ENCODE measurements around the gene ADGRD1.
"Not testable (repeated sequence)": the region's sequence is repeated elsewhere in the genome, so short reads cannot be mapped to it uniquely, and the experiment has no call there.

ADGRD1 gene

GRCh38 chr12:131120831-131121271, 167.1 kb downstream of the ADGRD1 start:
- 92 to 93% methylated on average over 25 of the region's 25 CpGs for WGBS, 2 experiments
- H3K36me3 ChIP-seq (ENCODE audit: control insufficient read depth, insufficient read depth, low read length), result no peaks in the 10 kb centered on the region
- H3K9me3 ChIP-seq (ENCODE audit: control insufficient read depth, low read length), result no peaks in the 10 kb centered on the region
- no peak overlapping the region for H3K27ac ChIP-seq (ENCODE audit: insufficient read depth, low read depth, low read length, poor library complexity, severe bottlenecking)
- H3K27me3 ChIP-seq (ENCODE audit: control insufficient read depth, insufficient read depth, low read length, poor library complexity, severe bottlenecking), result no peaks in the 10 kb centered on the region
- peaks cover 6% of the 10 kb centered on the region for H3K4me1 ChIP-seq (ENCODE audit: control insufficient read depth, insufficient read depth, low read length)
- no peak overlapping the region for H3K4me3 ChIP-seq (ENCODE audit: insufficient read depth, low read depth, low read length)

GRCh38 chr12:131121705-131122405, 168.1 kb downstream of the ADGRD1 start:
- Histone ChIP-seq H3K36me3 (ENCODE audit: control insufficient read depth, insufficient read depth, low read length) (no peaks in the 10 kb centered on the region), H3K27ac (ENCODE audit: insufficient read depth, low read depth, low read length, poor library complexity, severe bottlenecking) (no peak overlapping the region), H3K4me1 (ENCODE audit: control insufficient read depth, insufficient read depth, low read length) (no peaks in the 10 kb centered on the region), H3K9me3 (ENCODE audit: control insufficient read depth, low read length) (no peaks in the 10 kb centered on the region), H3K27me3 (ENCODE audit: control insufficient read depth, insufficient read depth, low read length, poor library complexity, severe bottlenecking) (no peaks in the 10 kb centered on the region), H3K4me3 (ENCODE audit: insufficient read depth, low read depth, low read length) (no peak overlapping the region)
- WGBS, 2 experiments, result 93 to 94% methylated on average over 30 of the region's 30 CpGs

- Histone ChIP-seq H3K27me3 (ENCODE audit: control insufficient read depth, insufficient read depth, low read length, poor library complexity, severe bottlenecking) (no peaks in the 10 kb centered on the region), H3K9me3 (ENCODE audit: control insufficient read depth, low read length) (no peaks in the 10 kb centered on the region), H3K27ac (ENCODE audit: insufficient read depth, low read depth, low read length, poor library complexity, severe bottlenecking) (no peak overlapping the region), H3K4me3 (ENCODE audit: insufficient read depth, low read depth, low read length) (no peak overlapping the region), H3K36me3 (ENCODE audit: control insufficient read depth, insufficient read depth, low read length) (no peaks in the 10 kb centered on the region), H3K4me1 (ENCODE audit: control insufficient read depth, insufficient read depth, low read length) (no peaks in the 10 kb centered on the region)
- 94 to 95% methylated on average over 7 of the region's 7 CpGs for WGBS, 2 experiments
Observed at GRCh38 chr12:131122631-131123030, 168.9 kb downstream of the ADGRD1 start.

- Histone ChIP-seq H3K27ac (ENCODE audit: insufficient read depth, low read depth, low read length, poor library complexity, severe bottlenecking) (no peak overlapping the region), H3K27me3 (ENCODE audit: control insufficient read depth, insufficient read depth, low read length, poor library complexity, severe bottlenecking) (no peaks in the 10 kb centered on the region), H3K36me3 (ENCODE audit: control insufficient read depth, insufficient read depth, low read length) (no peaks in the 10 kb centered on the region), H3K9me3 (ENCODE audit: control insufficient read depth, low read length) (no peaks in the 10 kb centered on the region), H3K4me1 (ENCODE audit: control insufficient read depth, insufficient read depth, low read length) (no peaks in the 10 kb centered on the region), H3K4me3 (ENCODE audit: insufficient read depth, low read depth, low read length) (no peak overlapping the region)
- WGBS, 2 experiments, result 92 to 96% methylated on average over 10 of the region's 10 CpGs
Observed at GRCh38 chr12:131123817-131124216, 170.1 kb downstream of the ADGRD1 start.

GRCh38 chr12:131124487-131125280, 171.0 kb downstream of the ADGRD1 start:
- no peaks in the 10 kb centered on the region for H3K4me1 ChIP-seq (ENCODE audit: control insufficient read depth, insufficient read depth, low read length)
- no peaks in the 10 kb centered on the region for H3K36me3 ChIP-seq (ENCODE audit: control insufficient read depth, insufficient read depth, low read length)
- H3K9me3 ChIP-seq (ENCODE audit: control insufficient read depth, low read length), result no peaks in the 10 kb centered on the region
- no peaks in the 10 kb centered on the region for H3K27me3 ChIP-seq (ENCODE audit: control insufficient read depth, insufficient read depth, low read length, poor library complexity, severe bottlenecking)
- no peak overlapping the region for H3K4me3 ChIP-seq (ENCODE audit: insufficient read depth, low read depth, low read length)
- 89 to 92% methylated on average over 19 of the region's 19 CpGs for WGBS, 2 experiments
- no peak overlapping the region for H3K27ac ChIP-seq (ENCODE audit: insufficient read depth, low read depth, low read length, poor library complexity, severe bottlenecking)

GRCh38 chr12:131126662-131127173, 173.0 kb downstream of the ADGRD1 start:
- Histone ChIP-seq H3K27ac (ENCODE audit: insufficient read depth, low read depth, low read length, poor library complexity, severe bottlenecking) (no peak overlapping the region), H3K9me3 (ENCODE audit: control insufficient read depth, low read length) (no peaks in the 10 kb centered on the region), H3K27me3 (ENCODE audit: control insufficient read depth, insufficient read depth, low read length, poor library complexity, severe bottlenecking) (no peaks in the 10 kb centered on the region), H3K4me1 (ENCODE audit: control insufficient read depth, insufficient read depth, low read length) (no peaks in the 10 kb centered on the region), H3K36me3 (ENCODE audit: control insufficient read depth, insufficient read depth, low read length) (no peaks in the 10 kb centered on the region), H3K4me3 (ENCODE audit: insufficient read depth, low read depth, low read length) (no peak overlapping the region)
- 93 to 96% methylated on average over 7 of the region's 7 CpGs for WGBS, 2 experiments

GRCh38 chr12:131128556-131128955, 174.8 kb downstream of the ADGRD1 start:
- Histone ChIP-seq H3K4me1 (ENCODE audit: control insufficient read depth, insufficient read depth, low read length) (no peaks in the 10 kb centered on the region), H3K9me3 (ENCODE audit: control insufficient read depth, low read length) (no peaks in the 10 kb centered on the region)
- 98 to 99% methylated on average over 5 to 6 of the region's 6 CpGs for WGBS, 2 experiments

GRCh38 chr12:131128966-131129619, 175.4 kb downstream of the ADGRD1 start:
- H3K4me1 ChIP-seq (ENCODE audit: control insufficient read depth, insufficient read depth, low read length); H3K27ac ChIP-seq (ENCODE audit: insufficient read depth, low read depth, low read length, poor library complexity, severe bottlenecking); H3K9me3 ChIP-seq (ENCODE audit: control insufficient read depth, low read length); H3K36me3 ChIP-seq (ENCODE audit: control insufficient read depth, insufficient read depth, low read length); H3K27me3 ChIP-seq (ENCODE audit: control insufficient read depth, insufficient read depth, low read length, poor library complexity, severe bottlenecking); H3K4me3 ChIP-seq (ENCODE audit: insufficient read depth, low read depth, low read length): not testable (repeated sequence)
- WGBS, 2 experiments, result 90 to 91% methylated on average over 20 of the region's 20 CpGs

More at GRCh38 chr12:131128556-131128955, 174.8 kb downstream of the ADGRD1 start:
- Histone ChIP-seq H3K27me3 (ENCODE audit: control insufficient read depth, insufficient read depth, low read length, poor library complexity, severe bottlenecking) (no peaks in the 10 kb centered on the region), H3K4me3 (ENCODE audit: insufficient read depth, low read depth, low read length) (no peak overlapping the region), H3K36me3 (ENCODE audit: control insufficient read depth, insufficient read depth, low read length) (no peaks in the 10 kb centered on the region), H3K27ac (ENCODE audit: insufficient read depth, low read depth, low read length, poor library complexity, severe bottlenecking) (no peak overlapping the region)

- Histone ChIP-seq H3K4me1 (ENCODE audit: control insufficient read depth, insufficient read depth, low read length) (no peaks in the 10 kb centered on the region), H3K27me3 (ENCODE audit: control insufficient read depth, insufficient read depth, low read length, poor library complexity, severe bottlenecking) (no peaks in the 10 kb centered on the region), H3K27ac (ENCODE audit: insufficient read depth, low read depth, low read length, poor library complexity, severe bottlenecking) (no peak overlapping the region), H3K9me3 (ENCODE audit: control insufficient read depth, low read length) (no peaks in the 10 kb centered on the region), H3K4me3 (ENCODE audit: insufficient read depth, low read depth, low read length) (no peak overlapping the region), H3K36me3 (ENCODE audit: control insufficient read depth, insufficient read depth, low read length) (no peaks in the 10 kb centered on the region)
- WGBS, 2 experiments, result 89 to 93% methylated on average over 11 of the region's 11 CpGs
Observed at GRCh38 chr12:131129839-131130238, 176.1 kb downstream of the ADGRD1 start.

Data from ectodermal cell (in vitro differentiated cells).